Mammary epithelial cell (primary cell): ENCODE data around the gene KIRREL3.

Source experiments
- CTCF ChIP-seq, 2 donors: IDR thresholded peaks in 1 of 2; conservative IDR thresholded peaks in 1 of 2; 2 replicates each; pipeline ENCODE4 v1.5.1; 2011 to 2012; ENCODE audit warnings: inconsistent platforms in 2 of 2, low read length in 2 of 2, mild to moderate bottlenecking in 2 of 2, control low read depth in 1 of 2, low read depth in 1 of 2; ENCODE audit not compliant: insufficient read depth in 1 of 2; ENCODE audit errors: extremely low read depth in 1 of 2
- EZH2 ChIP-seq: IDR thresholded peaks from 2 replicates; pipeline ENCODE4 v1.6.1; 2012; ENCODE audit warnings: low read length, inconsistent platforms, borderline replicate concordance

DNA sequence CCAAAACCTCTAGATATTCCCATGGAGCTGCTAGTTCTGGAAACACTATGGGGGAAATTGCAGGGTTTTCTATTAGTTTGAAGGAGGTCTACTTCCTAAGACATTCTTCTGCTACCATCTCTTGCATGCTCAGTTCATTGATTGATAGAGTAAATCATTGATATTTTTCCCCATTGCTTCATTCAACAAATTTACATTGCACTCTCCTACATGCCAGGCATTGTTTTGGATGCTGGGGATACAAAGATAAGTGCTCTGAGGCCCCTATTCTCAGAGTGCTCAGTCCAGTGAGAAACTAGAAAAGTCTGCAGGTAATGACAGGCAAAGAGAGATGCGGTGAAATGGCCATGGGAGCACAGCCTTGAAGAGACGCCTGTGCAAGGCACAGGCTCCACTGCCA lies 313.1 kb downstream of the KIRREL3 start:
- TF ChIP-seq CTCF (conservative IDR thresholded peaks at IDR 0.05 in 1 of 2, IDR thresholded peaks at IDR 0.05 in 1 of 2; ENCODE audit: extremely low read depth in 1 of 2, insufficient read depth in 1 of 2, low read depth in 1 of 2, low read length in 2 of 2) (no peak), EZH2 (no peak)
